IMR-90 (cell line): ENCODE results near the gene POLR2E.

Source experiments
- BHLHE40 ChIP-seq: fragments of 150-350 bp; IDR thresholded peaks from 2 replicates; pipeline ENCODE4 v1.6.1; 2016; ENCODE audit warnings: mild to moderate bottlenecking, low read depth, low read length
- FOS ChIP-seq: fragments of 150-350 bp; IDR thresholded peaks from 2 replicates; pipeline ENCODE4 v1.6.1; 2016; ENCODE audit warnings: low read depth, low read length
- MXI1 ChIP-seq: IDR thresholded peaks from 2 replicates; pipeline ENCODE4 v1.6.1; 2012; ENCODE audit warnings: low read depth, mild to moderate bottlenecking, low read length, moderate library complexity, borderline replicate concordance
- POLR2A ChIP-seq: IDR thresholded peaks from 2 replicates; pipeline ENCODE4 v1.6.1; 2012; ENCODE audit warnings: mild to moderate bottlenecking, low read depth, low read length
- RAD21 ChIP-seq: IDR thresholded peaks from 2 replicates; pipeline ENCODE4 v1.6.1; 2012; ENCODE audit warnings: low read length, improper control_type of control experiment
- RCOR1 ChIP-seq: IDR thresholded peaks from 2 replicates; pipeline ENCODE4 v1.6.1; 2012; ENCODE audit warnings: mild to moderate bottlenecking, low read length, improper control_type of control experiment; ENCODE audit not compliant: insufficient replicate concordance
- RFX5 ChIP-seq: IDR thresholded peaks from 2 replicates; pipeline ENCODE4 v1.8.0; 2012; ENCODE audit warnings: low read depth, mild to moderate bottlenecking, low read length, moderate library complexity
- SMC3 ChIP-seq: fragments of 150-350 bp; IDR thresholded peaks from 2 replicates; pipeline ENCODE4 v1.6.1; 2016; ENCODE audit warnings: low read depth, mild to moderate bottlenecking, antibody characterized with exemption, low read length, moderate library complexity
- TF ChIP-seq, protein P1 (sequence below): conservative IDR thresholded peaks from 2 replicates; pipeline ENCODE4 v1.5.1; 2012; ENCODE audit warnings: mild to moderate bottlenecking, low read depth, low read length, improper control_type of control experiment
- TF ChIP-seq, protein P2 (sequence below): fragments of 150-350 bp; IDR thresholded peaks from 2 replicates; pipeline ENCODE4 v1.6.1; 2017; ENCODE audit warnings: mild to moderate bottlenecking, antibody characterized with exemption, low read length, low read depth
- TF ChIP-seq, protein P3 (sequence below): fragments of 150-350 bp; IDR thresholded peaks from 2 replicates; pipeline ENCODE4 v1.6.1; 2016; ENCODE audit warnings: low read depth, mild to moderate bottlenecking, low read length, moderate library complexity, borderline replicate concordance

DNA sequence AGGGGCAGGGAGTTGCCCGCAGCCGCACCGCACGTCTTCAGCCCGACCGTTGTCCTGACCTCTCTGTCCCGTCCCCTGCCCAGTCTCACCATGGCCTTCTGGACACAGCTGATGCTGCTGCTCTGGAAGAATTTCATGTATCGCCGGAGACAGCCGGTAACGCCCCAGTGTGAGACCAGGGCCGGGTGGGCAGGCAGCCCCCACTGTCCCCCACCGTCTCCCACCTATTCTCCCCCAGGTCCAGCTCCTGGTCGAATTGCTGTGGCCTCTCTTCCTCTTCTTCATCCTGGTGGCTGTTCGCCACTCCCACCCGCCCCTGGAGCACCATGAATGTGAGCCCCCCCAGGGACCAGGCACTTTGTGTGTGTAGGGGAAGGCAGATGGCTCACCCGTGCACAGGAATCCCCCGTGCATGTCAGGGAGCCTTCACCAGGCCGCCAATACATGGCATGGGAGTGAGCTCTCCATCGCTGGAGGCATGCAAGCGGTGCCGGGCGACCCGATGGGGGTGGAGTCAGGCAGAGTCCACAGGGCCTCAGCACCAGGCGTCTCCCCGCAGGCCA is 53.8 kb downstream of the POLR2E start:
- TF ChIP-seq MXI1 (no peak), BHLHE40 (no peak), POLR2A (no peak), FOS (no peak), RFX5 (no peak), RAD21 (no peak), RCOR1 (peak; percentile 25), SMC3 (no peak)
- TF ChIP-seq, protein P1, sequence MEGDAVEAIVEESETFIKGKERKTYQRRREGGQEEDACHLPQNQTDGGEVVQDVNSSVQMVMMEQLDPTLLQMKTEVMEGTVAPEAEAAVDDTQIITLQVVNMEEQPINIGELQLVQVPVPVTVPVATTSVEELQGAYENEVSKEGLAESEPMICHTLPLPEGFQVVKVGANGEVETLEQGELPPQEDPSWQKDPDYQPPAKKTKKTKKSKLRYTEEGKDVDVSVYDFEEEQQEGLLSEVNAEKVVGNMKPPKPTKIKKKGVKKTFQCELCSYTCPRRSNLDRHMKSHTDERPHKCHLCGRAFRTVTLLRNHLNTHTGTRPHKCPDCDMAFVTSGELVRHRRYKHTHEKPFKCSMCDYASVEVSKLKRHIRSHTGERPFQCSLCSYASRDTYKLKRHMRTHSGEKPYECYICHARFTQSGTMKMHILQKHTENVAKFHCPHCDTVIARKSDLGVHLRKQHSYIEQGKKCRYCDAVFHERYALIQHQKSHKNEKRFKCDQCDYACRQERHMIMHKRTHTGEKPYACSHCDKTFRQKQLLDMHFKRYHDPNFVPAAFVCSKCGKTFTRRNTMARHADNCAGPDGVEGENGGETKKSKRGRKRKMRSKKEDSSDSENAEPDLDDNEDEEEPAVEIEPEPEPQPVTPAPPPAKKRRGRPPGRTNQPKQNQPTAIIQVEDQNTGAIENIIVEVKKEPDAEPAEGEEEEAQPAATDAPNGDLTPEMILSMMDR = no peak
- TF ChIP-seq, protein P2, sequence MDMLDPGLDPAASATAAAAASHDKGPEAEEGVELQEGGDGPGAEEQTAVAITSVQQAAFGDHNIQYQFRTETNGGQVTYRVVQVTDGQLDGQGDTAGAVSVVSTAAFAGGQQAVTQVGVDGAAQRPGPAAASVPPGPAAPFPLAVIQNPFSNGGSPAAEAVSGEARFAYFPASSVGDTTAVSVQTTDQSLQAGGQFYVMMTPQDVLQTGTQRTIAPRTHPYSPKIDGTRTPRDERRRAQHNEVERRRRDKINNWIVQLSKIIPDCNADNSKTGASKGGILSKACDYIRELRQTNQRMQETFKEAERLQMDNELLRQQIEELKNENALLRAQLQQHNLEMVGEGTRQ = no peak
- TF ChIP-seq, protein P3, sequence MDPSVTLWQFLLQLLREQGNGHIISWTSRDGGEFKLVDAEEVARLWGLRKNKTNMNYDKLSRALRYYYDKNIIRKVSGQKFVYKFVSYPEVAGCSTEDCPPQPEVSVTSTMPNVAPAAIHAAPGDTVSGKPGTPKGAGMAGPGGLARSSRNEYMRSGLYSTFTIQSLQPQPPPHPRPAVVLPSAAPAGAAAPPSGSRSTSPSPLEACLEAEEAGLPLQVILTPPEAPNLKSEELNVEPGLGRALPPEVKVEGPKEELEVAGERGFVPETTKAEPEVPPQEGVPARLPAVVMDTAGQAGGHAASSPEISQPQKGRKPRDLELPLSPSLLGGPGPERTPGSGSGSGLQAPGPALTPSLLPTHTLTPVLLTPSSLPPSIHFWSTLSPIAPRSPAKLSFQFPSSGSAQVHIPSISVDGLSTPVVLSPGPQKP = no peak
